LNCaP clone FGC (cell line): ENCODE results near the gene MDC1.
A peak's percentile ranks its signal among the peaks of the same experiment; 100 is the strongest.

Experiments
- DNase-seq: peaks from one replicate; pipeline ENCODE4 v3.0.0-alpha.2; 2011; ENCODE audit warnings: low read depth
- H3K4me3 ChIP-seq: 2 replicates; pipeline ENCODE4 v1.5.1; 2011; ENCODE audit warnings: mild to moderate bottlenecking, low read depth, low read length, control low read depth
- CTCF ChIP-seq: IDR thresholded peaks from 2 replicates; pipeline ENCODE4 v1.5.1; 2012; ENCODE audit warnings: mild to moderate bottlenecking; ENCODE audit not compliant: control insufficient read depth, insufficient read depth; ENCODE audit errors: extremely low read depth

Gene MDC1

DNA sequence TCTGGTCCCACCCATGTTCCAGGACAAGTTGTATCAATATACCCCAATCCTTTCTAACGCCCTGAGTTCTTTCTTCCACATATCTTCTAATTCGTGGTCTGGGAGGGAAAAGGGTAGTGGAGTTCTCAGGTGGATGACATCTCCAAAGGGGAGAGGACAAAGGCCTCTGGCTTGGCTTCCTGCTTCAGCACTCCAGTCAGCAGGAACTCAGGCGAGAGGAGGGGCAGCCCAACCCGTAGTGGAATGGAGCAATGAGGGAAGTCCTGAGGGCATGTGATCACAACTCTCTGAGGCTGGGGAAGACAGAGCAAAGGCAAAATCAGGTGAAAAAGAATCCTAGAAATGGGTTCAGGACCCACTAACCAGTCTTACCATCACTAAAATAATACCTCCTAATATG, 16.7 kb downstream of the MDC1 start:
- no peak for TF ChIP-seq CTCF
- DNase-seq: no peak
- H3K4me3 ChIP-seq: no peak overlapping the region

GRCh38 chr6:30696432-30696831, 20.6 kb downstream of the MDC1 start:
- no peak overlapping the region for H3K4me3 ChIP-seq
- no peak for DNase-seq
- no peak for TF ChIP-seq CTCF

- no peak for DNase-seq
- no peak for TF ChIP-seq CTCF
- H3K4me3 ChIP-seq: peak overlapping the region; percentile 68
Observed at GRCh38 chr6:30691208-30691847, 25.8 kb downstream of the MDC1 start.

DNA sequence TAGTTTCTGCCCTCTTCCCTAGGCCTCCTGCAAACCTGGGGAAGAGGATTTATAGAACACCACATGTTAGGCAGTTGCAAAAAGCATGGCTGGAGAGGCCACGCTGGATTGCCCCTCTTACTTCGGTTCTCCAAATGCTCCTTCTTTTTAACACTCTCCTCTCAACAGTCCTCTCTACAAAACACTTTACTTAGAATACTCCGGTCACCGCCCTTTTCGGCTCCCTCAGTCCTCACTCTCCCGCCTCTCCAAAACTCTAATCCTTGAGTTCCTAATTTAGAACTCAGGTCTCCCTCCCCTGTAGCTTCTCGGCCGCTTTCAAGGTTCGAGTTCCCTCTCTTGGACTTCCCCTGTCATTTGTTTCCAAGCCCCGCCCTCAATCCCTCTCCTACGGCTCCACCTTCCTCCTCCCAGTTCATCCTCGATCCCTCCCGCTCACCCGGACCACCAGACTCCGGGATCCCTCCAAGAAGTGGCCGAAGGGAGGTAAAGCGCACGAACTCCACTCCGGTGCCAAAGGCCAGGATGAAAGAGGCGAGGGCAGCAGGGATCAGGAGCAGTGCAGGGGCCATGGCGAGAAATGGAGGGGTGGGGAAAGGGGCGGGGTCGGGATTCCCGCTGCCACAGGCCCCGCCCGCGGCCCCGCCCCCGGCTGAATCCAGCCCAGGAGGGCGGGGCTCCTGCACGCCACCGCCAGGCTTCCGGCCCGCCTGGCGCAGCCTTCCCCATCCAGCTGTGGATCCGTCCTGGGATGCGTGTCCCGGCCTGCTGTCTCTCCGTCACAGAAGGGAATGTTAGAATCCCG, 26.5 kb downstream of the MDC1 start, which contains the start of gene NRM:
NRM (minus strand) TSS at position 582 of the 805 bp plus-strand sequence; CDS start at position 572, 10 bp downstream.
- H3K4me3 ChIP-seq: peak within 1 kb of the TSS; percentile 68
- TF ChIP-seq CTCF: no peak
- no peak for DNase-seq

DNA sequence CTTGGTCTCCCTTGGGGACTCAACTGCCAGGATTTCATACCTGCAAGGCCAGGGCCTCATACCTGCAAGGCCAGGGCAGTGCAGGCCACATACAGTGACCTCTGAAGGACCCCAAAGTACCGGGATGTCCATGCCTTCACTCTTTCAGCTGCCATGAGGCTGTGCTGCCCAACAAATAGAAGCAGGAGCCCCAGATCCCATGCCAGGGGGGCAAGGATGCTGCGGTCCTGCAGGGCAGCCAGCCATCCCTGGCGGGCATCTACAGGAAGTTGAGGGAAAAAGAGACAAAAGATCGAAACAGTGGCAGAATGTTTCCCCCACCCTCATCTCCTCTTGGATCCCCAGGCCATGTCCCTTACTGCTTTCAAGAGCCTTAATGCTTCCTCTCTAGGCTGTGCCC, 27.1 kb downstream of the MDC1 start:
- no peak for TF ChIP-seq CTCF
- peak overlapping the region; percentile 68 for H3K4me3 ChIP-seq
- no peak for DNase-seq

DNA sequence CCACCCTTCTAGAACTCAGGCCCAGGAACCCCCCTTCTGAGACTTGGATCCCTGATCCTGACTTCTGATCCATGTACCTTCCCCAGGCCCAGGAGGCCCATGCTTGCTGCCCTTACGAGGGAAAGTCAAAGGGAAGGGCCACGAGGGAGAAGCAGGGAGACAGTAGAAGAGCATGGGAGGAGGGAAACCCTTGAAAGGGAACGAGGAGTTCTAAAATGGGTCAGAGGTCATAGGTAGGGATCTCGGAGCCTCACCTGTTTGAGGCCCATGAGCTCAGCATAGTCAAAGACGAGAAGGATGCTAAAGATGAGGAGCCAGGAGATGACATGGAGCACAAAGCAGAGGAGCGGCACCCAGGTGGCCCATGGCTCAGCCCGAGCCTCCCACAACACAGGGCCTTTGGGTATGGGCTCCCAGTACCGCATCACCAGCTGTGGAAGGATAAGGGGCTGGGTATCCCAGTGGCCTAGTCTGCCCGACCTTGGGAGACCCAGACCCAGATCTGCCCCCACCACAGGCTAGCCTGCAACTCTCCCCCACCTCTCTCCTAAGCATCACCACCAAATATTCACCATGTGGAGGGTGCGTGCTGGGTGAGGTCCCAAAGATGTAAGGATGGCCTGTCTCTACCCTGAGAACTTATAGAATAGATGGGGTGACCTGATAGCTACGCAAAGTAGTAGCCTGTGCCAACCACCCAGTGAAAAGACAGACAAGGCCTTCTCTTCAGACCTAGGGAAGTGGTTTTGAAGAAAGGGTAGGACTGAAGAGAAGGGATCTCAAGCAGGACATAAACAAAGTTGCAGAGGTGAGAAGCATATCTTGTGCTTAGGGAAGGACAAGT, 27.8 kb downstream of the MDC1 start:
- H3K4me3 ChIP-seq: no peak overlapping the region
- no peak for DNase-seq
- no peak for TF ChIP-seq CTCF
